ENCODE results near the gene ANKRD28.

DNA sequence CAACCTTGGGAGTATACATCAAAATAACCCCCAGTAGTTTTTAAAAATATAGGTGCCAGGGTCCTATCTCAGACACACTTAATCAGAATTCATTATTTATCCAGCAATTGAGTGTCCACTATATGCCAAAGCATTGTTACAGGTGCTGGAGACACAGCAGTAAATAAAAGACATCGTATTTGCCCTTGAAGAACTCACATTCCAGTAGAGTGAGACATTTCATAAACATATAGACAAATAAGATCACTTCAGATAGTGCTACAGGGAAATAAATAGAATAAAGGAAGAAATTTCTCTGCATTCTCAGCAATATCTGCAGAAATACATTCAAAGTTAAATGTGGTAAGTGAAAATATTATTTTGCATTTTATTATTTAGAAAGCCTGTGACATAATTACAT, 34.1 kb upstream of the ANKRD28 start:
- TF ChIP-seq, protein P1, sequence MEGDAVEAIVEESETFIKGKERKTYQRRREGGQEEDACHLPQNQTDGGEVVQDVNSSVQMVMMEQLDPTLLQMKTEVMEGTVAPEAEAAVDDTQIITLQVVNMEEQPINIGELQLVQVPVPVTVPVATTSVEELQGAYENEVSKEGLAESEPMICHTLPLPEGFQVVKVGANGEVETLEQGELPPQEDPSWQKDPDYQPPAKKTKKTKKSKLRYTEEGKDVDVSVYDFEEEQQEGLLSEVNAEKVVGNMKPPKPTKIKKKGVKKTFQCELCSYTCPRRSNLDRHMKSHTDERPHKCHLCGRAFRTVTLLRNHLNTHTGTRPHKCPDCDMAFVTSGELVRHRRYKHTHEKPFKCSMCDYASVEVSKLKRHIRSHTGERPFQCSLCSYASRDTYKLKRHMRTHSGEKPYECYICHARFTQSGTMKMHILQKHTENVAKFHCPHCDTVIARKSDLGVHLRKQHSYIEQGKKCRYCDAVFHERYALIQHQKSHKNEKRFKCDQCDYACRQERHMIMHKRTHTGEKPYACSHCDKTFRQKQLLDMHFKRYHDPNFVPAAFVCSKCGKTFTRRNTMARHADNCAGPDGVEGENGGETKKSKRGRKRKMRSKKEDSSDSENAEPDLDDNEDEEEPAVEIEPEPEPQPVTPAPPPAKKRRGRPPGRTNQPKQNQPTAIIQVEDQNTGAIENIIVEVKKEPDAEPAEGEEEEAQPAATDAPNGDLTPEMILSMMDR (IDR thresholded peaks at IDR 0.05) = no peak
- no peak for TF ChIP-seq POLR2AphosphoS5 (IDR thresholded peaks at IDR 0.05)
- no peak for TF ChIP-seq POLR2A (IDR thresholded peaks at IDR 0.05)
